GM19238 (cell line): ENCODE results near the gene SLC35G3.
"Not testable (repeated sequence)": the region's sequence is repeated elsewhere in the genome, so short reads cannot be mapped to it uniquely, and the experiment has no call there.

Source experiments
- DNase-seq: peaks from one replicate; pipeline ENCODE4 v3.0.0; 2011; ENCODE audit warnings: low spot score; ENCODE audit not compliant: insufficient read length

SLC35G3 gene

DNA sequence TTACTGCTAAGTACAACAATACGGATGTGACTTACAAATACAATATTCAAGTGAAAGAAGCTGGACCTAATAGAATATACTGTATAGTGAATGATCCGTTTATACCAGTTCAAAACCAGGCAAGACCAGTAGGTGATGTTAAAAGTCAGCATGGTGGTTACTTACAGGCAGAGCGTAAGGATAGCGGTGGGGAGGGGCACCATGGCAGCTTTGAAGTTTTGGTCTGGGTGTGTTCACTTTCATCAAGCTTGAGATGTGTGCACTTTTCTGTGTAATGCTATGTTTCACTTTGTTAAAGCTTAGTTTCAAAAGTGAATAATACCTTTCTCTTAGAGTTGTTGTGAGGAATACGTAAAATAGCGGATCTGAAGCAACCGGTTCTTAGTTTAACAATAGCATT is 16.5 kb upstream of the SLC35G3 start:
- DNase-seq = no peak

- DNase-seq = not testable (repeated sequence)
Measured at GRCh38 chr17:35202582-35202981, 8.4 kb upstream of the SLC35G3 start.

GRCh38 chr17:35195062-35195461 is 869 bp upstream of the SLC35G3 start:
- DNase-seq = not testable (repeated sequence)

DNA sequence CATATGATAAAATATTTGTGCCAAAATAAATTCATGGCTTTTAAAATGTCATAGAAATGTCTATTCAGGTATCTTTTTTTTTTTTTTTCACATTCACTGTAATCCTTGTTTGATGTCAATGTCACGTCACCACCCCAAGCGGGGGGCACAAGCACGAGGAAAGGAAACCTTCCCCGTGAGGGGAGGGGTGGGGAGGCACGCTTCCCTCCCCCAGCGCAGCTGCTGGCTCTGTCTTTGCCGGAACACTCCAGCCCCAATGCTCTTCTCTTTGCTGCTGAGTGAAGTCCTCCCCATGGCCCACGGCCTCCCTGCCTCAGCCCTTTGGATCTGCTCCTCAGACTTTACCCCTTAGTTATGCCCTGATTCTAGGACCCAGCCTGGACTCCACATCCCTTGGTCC is 1.5 kb downstream of the SLC35G3 start:
- no peak for DNase-seq

DNA sequence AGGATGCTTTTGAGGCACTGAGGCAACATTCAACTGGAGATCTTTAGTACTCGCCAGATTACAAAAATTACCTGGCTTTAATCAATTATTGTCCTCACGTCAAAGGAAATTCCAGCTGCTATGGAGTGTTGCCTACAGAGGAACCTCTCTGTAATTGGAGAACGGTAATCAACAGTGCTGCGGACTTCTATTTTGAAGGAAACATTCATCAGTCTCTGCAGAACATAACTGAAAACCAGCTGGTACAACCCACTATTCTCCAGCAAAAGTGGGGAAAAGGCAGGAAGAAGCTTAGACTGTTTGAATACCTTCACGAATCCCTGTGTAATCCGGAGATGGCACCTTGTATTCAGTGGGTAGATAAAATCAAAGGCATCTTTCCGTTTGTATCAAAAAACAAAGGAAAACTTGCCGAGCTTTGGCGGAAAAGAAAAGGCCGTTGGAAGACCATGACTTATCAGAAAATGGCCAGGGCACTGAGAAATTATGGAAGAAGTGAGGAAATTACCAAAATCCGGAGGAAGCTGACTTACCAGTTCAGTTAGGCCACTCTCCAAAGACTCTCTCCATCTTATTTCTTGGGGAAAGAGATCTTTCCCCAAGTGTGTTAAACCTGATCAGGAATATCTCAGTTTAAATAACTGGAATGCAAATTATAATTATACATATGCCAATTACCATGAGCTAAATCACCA is 3.0 kb downstream of the SLC35G3 start:
- no peak for DNase-seq

DNA sequence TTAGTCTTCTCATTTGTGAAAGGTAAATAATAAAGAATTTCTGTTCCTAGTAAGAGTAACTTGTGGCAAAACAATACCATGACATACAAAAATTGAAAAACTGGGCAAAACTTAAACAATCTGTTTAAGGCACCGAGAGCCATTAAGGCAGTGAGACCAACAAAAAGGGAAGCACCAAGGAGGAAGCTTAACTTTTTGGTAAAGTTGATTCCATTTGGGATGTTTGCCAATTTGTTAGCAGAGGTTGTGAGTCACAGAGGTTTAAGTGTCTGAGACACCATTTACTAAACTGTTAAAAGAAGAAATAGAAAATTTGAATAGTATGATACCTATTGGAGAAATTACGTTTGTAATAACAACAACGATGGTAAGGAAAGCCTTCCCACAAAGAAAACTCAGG is 4.9 kb downstream of the SLC35G3 start:
- DNase-seq = no peak

DNA sequence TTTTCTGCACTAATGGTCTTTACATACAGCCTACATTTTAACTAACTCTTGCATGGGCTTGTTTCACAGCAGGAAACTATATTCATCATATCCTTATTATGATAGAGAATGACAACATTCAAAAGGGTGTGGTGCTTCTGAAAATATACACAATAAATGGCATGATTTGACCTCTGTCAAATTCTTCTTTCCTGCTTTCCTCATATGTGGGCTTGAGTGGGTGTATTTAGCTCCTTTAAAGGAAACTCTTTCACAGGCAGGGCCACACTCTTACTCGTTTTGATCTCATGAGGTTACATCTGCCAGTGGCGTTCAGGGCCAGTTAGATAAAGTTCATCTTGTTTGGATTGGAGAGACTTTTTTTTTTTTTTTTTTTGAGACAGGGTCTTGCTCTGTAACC is 6.1 kb downstream of the SLC35G3 start:
- no peak for DNase-seq

DNA sequence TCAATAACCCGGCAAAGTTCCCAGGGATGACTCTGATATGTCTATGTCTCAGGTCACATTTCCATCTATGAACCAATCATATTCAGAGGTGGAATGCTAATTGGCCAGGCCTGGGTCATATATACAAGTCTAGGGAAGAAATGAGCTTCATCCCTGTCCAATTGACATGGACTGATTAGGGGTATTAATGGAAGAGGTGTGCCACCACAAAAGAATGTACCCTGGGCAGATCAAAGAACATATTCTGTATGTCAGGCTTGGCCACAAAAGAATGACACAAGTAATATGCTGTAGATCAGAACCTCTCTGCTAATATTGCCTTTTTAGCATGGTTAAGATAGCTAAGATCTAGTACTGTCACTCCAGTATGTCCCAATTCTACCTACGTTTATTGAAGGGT is 6.7 kb downstream of the SLC35G3 start:
- no peak for DNase-seq

DNA sequence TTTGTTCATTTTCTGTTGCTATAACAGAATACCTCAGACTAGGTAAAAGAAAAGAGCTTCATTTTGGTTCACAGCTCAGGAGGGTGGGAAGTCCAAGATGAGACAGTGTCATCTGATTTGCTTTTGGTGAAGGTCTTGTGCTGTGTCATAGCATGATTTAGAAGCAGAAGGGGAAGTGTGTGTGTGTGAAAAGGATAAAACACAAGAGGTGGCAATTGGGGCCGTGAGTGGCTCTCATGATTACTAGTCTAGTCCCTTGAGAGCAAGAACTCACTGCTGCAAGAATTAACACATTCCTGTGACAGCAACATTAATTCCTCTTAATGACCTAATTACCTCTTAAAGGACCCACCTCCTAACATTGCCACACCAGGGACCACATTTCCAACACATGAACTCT is 8.3 kb downstream of the SLC35G3 start:
- DNase-seq = no peak

GRCh38 chr17:35184274-35184673 is 9.9 kb downstream of the SLC35G3 start:
- no peak for DNase-seq

- no peak for DNase-seq
Measured at GRCh38 chr17:35183332-35183731, 10.9 kb downstream of the SLC35G3 start.

GRCh38 chr17:35179379-35179778 is 14.8 kb downstream of the SLC35G3 start:
- not testable (repeated sequence) for DNase-seq

DNA sequence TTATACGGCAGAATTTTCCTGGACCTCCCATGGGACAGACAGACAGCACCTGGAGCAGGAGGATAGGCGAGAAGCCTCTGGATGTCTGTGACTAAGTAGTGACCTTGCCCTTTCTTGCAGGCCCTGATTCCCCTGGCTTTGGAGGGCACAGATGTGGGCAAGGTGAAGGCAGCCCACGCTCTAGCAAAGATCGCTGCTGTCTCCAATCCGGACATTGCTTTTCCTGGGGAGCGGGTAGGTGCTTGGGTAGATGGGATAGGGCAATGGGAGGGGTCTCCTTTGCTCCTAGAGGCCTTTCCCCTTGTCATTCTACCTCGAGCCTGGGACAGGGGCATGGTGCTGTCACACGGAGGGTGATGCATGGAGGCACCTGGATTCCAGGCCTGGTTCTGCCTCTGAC is 17.3 kb downstream of the SLC35G3 start:
- no peak for DNase-seq

DNA sequence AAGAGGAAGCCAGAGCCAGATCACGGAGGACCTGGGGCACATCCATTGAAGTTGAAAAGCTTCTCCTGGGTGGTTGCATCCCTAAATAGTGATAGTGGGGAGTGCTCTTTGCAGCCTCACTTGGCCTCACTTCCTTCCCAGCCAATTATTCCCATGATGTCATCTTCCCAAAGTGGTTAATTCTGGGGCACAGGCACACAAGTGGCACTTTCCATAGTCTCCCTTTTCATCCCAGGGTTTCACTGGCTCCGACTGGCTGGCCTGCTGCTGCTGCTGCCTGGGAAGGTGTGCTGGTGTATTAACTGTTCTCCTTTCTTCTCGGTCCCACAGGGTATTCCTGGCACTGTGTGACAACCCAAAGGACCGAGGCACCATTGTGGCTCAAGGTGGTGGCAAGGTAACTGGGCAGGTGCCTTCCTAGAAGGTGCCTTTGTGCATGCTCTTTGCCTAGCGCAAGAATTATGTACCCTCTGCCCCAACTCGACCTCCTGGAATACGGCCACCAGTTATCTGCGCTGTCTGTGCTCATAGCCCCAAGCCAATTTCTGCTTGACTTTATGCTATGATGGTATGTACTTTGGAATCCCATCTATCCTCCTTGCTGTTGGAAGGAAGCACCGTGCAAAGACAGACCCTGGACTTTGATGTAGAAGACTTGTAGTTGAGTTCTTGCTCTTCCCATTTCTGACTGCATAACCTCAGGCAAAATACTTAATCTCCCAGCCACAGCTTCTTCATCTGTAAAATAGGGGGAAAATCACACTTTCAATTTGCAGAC is 18.4 kb downstream of the SLC35G3 start:
- no peak for DNase-seq

DNA sequence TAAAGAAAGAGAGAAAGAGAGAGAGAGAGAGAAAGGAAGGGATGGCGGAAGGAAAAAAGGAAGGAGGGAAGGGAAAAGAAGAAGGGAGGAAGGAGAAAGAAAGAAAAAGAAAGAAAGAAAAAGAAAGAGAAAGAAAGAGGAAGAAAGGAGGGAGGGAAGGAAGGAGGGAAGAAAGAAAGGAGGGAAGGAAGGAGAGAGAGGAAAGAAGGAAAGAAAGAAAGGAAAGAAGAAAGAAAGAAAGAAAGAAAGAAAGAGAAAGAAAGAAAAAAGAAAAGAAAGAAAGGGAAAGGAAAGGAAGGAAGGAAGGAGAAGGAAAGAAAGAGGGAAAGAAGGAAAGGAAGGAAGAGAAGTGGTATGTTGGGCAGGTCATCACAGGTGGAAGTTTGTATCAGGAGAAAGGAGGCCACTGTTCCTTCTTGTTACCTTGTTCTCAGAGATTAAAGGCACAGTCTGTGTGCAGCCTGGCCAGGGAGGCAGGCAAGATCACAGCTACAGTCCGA is 19.3 kb downstream of the SLC35G3 start:
- no peak for DNase-seq

GRCh38 chr17:35172321-35172720 is 21.9 kb downstream of the SLC35G3 start:
- not testable (repeated sequence) for DNase-seq

- DNase-seq = no peak
Measured at GRCh38 chr17:35171834-35172233, 22.4 kb downstream of the SLC35G3 start.

DNA sequence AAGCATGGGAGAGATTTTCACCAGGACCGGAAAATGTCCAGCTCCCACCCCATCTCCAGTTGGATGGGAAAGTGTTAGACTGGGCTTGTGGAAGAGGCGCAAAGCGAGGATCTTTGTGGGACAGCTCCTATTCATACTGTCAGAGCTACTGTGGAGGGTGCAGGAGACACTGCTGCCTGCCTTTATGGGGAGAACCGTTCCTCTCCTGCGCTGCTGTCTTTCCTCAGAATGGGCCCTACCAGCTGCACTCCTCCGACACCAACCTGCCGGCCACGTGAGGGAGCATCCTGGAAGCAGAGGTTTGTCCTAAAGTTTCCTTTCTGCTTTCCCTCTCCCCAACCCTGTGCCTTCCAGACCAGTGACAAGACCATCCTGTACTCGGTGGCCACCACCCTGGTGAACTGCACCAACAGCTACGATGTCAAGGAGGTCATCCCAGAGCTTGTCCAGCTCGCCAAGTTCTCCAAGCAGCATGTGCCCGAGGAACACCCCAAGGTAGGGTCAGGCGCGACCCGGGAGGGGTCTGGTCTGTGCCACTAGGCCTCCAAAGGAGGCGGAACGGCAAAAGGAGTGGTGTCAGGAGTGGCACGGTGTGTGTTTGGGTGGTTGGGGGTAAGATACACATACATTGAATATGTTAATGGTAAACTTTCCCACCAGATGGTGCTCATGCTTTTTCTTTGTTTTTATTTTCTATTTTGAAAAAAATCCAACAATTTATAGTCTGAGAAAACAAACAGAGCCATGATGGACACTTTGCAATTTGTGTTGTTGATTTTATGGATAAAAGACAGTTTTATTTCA is 23.0 kb downstream of the SLC35G3 start:
- no peak for DNase-seq

DNA sequence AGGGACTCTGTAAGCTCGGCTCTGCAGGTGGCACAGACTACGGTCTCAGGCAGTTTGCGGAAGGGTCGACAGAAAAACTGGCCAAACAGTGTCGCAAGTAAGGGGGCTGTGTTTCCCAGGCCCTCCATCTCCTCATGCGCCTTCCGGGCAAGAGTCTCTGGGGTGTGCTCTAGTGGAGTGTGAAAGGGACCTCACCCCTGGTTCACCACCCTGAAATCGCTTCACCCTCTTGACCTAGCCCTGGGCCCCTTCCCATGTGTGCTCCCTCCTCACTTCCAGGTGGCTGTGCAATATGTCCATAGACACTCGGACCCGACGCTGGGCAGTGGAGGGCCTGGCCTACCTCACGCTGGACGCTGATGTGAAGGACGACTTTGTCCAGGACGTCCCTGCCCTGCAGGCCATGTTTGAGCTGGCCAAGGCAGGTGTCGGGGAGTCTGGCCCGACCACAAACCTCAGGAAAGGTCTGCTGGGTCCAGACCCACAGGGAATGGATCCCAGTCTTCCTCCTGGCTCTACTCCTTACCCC is 24.3 kb downstream of the SLC35G3 start:
- DNase-seq = no peak

- DNase-seq = no peak
Measured at GRCh38 chr17:35167666-35168065, 26.5 kb downstream of the SLC35G3 start.

DNA sequence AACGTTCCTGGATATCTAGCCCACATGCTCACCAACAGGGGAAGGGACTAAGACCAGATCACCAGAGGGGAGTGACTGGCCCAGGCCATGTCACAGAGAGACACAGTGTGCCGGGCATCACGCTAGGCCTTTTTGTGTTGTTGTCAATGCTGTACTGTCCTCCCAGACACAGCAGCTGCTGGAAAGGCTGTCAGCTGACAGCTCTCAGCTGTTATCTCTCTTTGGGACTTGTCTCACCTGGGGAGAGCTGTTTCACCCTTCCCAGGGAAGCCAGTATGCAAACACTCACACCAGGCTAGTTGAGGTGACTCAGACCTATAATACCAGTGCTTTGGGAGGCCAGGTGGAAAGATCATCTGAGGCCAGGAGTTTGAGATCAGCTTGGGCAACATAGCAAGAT is 27.1 kb downstream of the SLC35G3 start:
- DNase-seq = no peak

GRCh38 chr17:35166526-35166925 is 27.7 kb downstream of the SLC35G3 start:
- no peak for DNase-seq
